Fibroblast of lung (primary cell): Measurements from ENCODE around the gene DKKL1. TPM values are rescaled to one million over a fixed set of nuclear protein-coding genes. Genes with fewer than 3 reads are reported as not detected.

ENCODE experiments used
- DNase-seq, 2 donors: peaks; one replicate each; pipeline versions ENCODE4 v3.0.0 to v3.0.0-alpha.2; 2010; ENCODE audit warnings: low read depth in 2 of 2
- H2AFZ ChIP-seq: 2 replicates; pipeline ENCODE4 v1.5.1; 2012; ENCODE audit warnings: low read length, control low read depth, inconsistent platforms
- H3K27ac ChIP-seq: 2 replicates; pipeline ENCODE4 v1.5.1; 2011; ENCODE audit warnings: low read length, control low read depth; ENCODE audit not compliant: insufficient read depth
- H3K27me3 ChIP-seq: 2 replicates; pipeline ENCODE4 v1.5.1; 2011; ENCODE audit warnings: mild to moderate bottlenecking, low read length; ENCODE audit not compliant: control insufficient read depth, insufficient read depth
- H3K36me3 ChIP-seq: 2 replicates; pipeline ENCODE4 v1.5.1; 2011; ENCODE audit warnings: low read length; ENCODE audit not compliant: control insufficient read depth, insufficient read depth
- H3K4me1 ChIP-seq: 2 replicates; pipeline ENCODE4 v1.5.1; 2011; ENCODE audit warnings: low read length; ENCODE audit not compliant: control insufficient read depth, insufficient read depth; ENCODE audit errors: extremely low read depth
- H3K4me2 ChIP-seq: 2 replicates; pipeline ENCODE4 v1.5.1; 2011; ENCODE audit warnings: low read length, control low read depth; ENCODE audit not compliant: insufficient read depth; ENCODE audit errors: extremely low read depth
- H3K4me3 ChIP-seq, 4 experiments: fragments of 200-600 bp in 1 of 4; sonication (generic) in 1 of 4; replicated peaks in 1 of 4; 2 replicates each; pipeline ENCODE4 v1.5.1; 2011 to 2016; ENCODE audit warnings: low read length in 4 of 4, low read depth in 3 of 4, mild to moderate bottlenecking in 3 of 4, control low read depth in 2 of 4, inconsistent platforms in 1 of 4, mixed read lengths in 1 of 4; ENCODE audit not compliant: insufficient read depth in 1 of 4; ENCODE audit errors: control extremely low read depth in 1 of 4
- H3K79me2 ChIP-seq: 2 replicates; pipeline ENCODE4 v1.5.1; 2012; ENCODE audit warnings: mild to moderate bottlenecking, low read length, inconsistent platforms; ENCODE audit not compliant: control insufficient read depth, insufficient read depth
- H3K9ac ChIP-seq: 2 replicates; pipeline ENCODE4 v1.5.1; 2011; ENCODE audit warnings: mild to moderate bottlenecking, low read length, control low read depth; ENCODE audit not compliant: insufficient read depth
- H3K9me3 ChIP-seq: 2 replicates; pipeline ENCODE4 v1.5.1; 2012; ENCODE audit warnings: low read depth, low read length; ENCODE audit not compliant: control insufficient read depth, insufficient read depth
- H4K20me1 ChIP-seq: 2 replicates; pipeline ENCODE4 v1.5.1; 2011; ENCODE audit warnings: low read length; ENCODE audit not compliant: control insufficient read depth, insufficient read depth; ENCODE audit errors: extremely low read depth
- EZH2 ChIP-seq: IDR thresholded peaks from 2 replicates; pipeline ENCODE4 v1.5.1; 2012; ENCODE audit warnings: low read length, control low read depth, mild to moderate bottlenecking; ENCODE audit errors: missing control alignments
- polyA plus RNA-seq, 2 donors: library from polyadenylated mRNA; depleted of rRNA in 1 of 2; stranded (reverse) in 1 of 2; unstranded in 1 of 2; fragments of >200 nt; gene quantifications; 2 replicates each; pipeline ENCODE4 v1.2.1, GENCODE V29; 2011 to 2012; ENCODE audit warnings: missing spikeins in 1 of 2
- total RNA-seq: library from RNA; depleted of rRNA; stranded (reverse); fragments of >200 nt; gene quantifications from 2 replicates; pipeline ENCODE4 v1.2.1, GENCODE V29; 2014
- TF ChIP-seq, protein P1 (sequence below), 2 donors: IDR thresholded peaks in 1 of 2; conservative IDR thresholded peaks in 1 of 2; 1 replicate in 1 of 2; 2 replicates in 1 of 2; pipeline ENCODE4 v1.5.1; 2011 to 2012; ENCODE audit warnings: low read length in 2 of 2, control low read depth in 1 of 2, inconsistent platforms in 1 of 2, low read depth in 1 of 2, mild to moderate bottlenecking in 1 of 2

The DKKL1 gene
- total and polyA plus RNA-seq, 2 donors (not counting 1 experiment from before 2014, with no cell fraction given) = 0.19 TPM; not detected in 1

DNA sequence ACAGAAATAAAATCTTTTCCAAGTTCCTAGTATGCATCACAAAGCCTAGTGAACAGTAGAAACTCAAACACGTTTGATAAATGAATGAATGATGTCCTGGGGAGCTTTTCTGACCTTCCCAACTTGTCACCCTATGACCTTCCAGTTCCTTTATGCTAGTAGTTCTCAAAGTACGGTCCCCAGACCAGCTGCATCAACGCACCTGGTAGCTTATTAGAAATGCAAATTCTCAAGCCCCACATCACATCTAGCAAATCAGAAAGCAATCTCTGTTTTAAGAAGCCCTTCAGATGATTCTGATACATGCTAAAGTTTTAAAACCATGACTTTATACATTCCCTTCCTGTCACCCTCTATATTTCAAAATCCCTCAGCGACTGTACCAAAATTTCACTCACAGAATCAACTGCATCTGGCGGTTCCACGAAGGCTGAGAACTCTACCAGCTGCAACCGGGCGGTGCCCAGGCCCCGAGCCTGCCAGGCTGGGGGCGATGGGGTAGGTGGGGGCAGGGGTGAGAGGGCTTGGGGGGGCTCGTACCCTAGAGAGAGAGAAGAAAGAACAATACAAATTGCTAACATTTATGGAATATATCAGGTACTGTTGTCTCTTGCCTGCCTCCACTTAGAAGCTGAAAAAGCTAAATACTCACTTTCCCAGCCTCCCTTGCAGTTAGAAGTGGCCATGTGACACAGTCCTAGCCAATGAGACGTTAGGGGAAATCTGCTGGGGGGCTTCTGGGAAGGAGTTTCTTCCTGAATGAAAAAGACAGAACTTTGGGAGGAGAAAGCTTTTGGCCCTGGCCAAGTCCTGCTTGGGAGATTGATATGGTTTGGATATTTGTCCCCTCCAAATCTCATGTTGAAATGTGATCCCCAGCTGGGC is 15.1 kb upstream of the DKKL1 start:
- Histone ChIP-seq H3K9ac (no peak overlapping the region), H3K4me3 (no peak overlapping the region), H3K27me3 (no peaks in the 10 kb centered on the region), H4K20me1 (no peaks in the 10 kb centered on the region), H3K9me3 (no peaks in the 10 kb centered on the region), H3K27ac (no peak overlapping the region), H3K4me2 (no peak overlapping the region), H2AFZ (no peak overlapping the region), H3K36me3 (peaks cover 19% of the 10 kb centered on the region), H3K79me2 (no peaks in the 10 kb centered on the region), H3K4me1 (no peaks in the 10 kb centered on the region)
- no peak for DNase-seq
- no peak for TF ChIP-seq EZH2
- TF ChIP-seq, protein P1, sequence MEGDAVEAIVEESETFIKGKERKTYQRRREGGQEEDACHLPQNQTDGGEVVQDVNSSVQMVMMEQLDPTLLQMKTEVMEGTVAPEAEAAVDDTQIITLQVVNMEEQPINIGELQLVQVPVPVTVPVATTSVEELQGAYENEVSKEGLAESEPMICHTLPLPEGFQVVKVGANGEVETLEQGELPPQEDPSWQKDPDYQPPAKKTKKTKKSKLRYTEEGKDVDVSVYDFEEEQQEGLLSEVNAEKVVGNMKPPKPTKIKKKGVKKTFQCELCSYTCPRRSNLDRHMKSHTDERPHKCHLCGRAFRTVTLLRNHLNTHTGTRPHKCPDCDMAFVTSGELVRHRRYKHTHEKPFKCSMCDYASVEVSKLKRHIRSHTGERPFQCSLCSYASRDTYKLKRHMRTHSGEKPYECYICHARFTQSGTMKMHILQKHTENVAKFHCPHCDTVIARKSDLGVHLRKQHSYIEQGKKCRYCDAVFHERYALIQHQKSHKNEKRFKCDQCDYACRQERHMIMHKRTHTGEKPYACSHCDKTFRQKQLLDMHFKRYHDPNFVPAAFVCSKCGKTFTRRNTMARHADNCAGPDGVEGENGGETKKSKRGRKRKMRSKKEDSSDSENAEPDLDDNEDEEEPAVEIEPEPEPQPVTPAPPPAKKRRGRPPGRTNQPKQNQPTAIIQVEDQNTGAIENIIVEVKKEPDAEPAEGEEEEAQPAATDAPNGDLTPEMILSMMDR (conservative IDR thresholded peaks at IDR 0.05 in 1 of 2, IDR thresholded peaks at IDR 0.05 in 1 of 2; ENCODE audit: low read depth in 1 of 2, low read length in 2 of 2) = no peak

DNA sequence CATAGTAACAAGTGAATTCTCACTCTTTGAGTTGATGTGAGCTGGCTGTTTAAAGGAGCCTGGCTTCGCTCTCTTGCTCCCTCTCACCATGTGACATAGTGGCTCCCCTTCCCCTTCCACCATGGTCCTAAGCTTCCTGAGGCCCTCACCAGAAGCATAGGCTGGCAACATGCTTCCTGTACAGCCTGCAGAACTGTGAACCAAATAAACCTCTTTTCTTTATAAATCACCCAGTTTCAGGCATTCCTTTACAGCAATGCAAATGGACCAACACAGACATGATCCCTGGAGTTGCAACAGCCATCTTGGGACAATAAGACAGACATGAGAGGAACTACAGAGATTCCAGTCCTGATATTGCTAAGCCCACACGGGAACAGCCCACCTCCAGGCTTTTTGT is 14.1 kb upstream of the DKKL1 start:
- no peak overlapping the region for H3K4me3 ChIP-seq
- no peak for DNase-seq
- no peak overlapping the region for H3K4me2 ChIP-seq
- no peak overlapping the region for H3K9ac ChIP-seq
- H3K27ac ChIP-seq = no peak overlapping the region
- no peak overlapping the region for H2AFZ ChIP-seq
- H3K4me1 ChIP-seq = no peaks in the 10 kb centered on the region
- no peaks in the 10 kb centered on the region for H3K79me2 ChIP-seq
- H3K27me3 ChIP-seq = no peaks in the 10 kb centered on the region
- H3K36me3 ChIP-seq = peaks cover 21% of the 10 kb centered on the region
- no peaks in the 10 kb centered on the region for H4K20me1 ChIP-seq
- no peaks in the 10 kb centered on the region for H3K9me3 ChIP-seq
- no peak for TF ChIP-seq EZH2
- TF ChIP-seq, protein P1 (conservative IDR thresholded peaks at IDR 0.05 in 1 of 2, IDR thresholded peaks at IDR 0.05 in 1 of 2; ENCODE audit: low read depth in 1 of 2, low read length in 2 of 2) = no peak

DNA sequence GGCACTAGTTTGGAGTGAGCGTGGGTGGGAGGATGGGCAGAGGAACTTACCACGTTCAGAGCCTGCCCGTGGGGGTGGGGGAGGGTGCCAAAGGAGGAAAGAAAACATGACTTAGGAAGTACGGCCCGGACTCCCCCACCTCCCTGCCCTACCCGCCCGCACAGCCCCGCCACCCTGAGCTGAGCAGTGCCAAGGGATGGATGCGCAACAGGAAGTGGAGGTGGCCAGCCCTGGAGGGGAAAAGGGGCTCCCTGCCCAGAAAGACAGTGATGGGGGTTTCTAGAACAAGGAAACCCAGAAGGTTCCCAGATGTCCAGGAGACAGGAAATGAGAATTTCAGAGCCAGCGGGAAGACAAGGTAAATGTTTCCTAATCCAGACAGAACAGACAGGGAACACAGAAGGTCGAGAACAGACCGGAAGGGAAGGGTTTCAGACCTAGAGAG is 7.7 kb upstream of the DKKL1 start:
- no peak overlapping the region for H3K4me3 ChIP-seq
- H3K4me1 ChIP-seq = no peaks in the 10 kb centered on the region
- peaks cover 17% of the 10 kb centered on the region for H3K36me3 ChIP-seq
- H3K27me3 ChIP-seq = no peaks in the 10 kb centered on the region
- no peak overlapping the region for H3K27ac ChIP-seq
- TF ChIP-seq, protein P1 (conservative IDR thresholded peaks at IDR 0.05 in 1 of 2, IDR thresholded peaks at IDR 0.05 in 1 of 2; ENCODE audit: low read depth in 1 of 2, low read length in 2 of 2) = no peak
- no peak for TF ChIP-seq EZH2
- H3K79me2 ChIP-seq = no peaks in the 10 kb centered on the region
- no peaks in the 10 kb centered on the region for H4K20me1 ChIP-seq
- no peak overlapping the region for H3K9ac ChIP-seq
- H2AFZ ChIP-seq = no peak overlapping the region
- H3K9me3 ChIP-seq = no peaks in the 10 kb centered on the region
- no peak overlapping the region for H3K4me2 ChIP-seq
- no peak for DNase-seq
